NCI-H1694 (cell line): ENCODE measurements around the gene OR3A3.
"Not testable (repeated sequence)": the region's sequence is repeated elsewhere in the genome, so short reads cannot be mapped to it uniquely, and the experiment has no call there.

Experiments used
- DNase-seq: peaks from one replicate; lab custom pipeline; 2025; lab: John Stamatoyannopoulos, UW

The OR3A3 gene

GRCh38 chr17:3411070-3411469 is at the start of gene OR3A3:
Gene OR3A3, plus strand, starts transcription at chr17:3411370.
- DNase-seq: no peak

GRCh38 chr17:3371167-3371566 is 40.0 kb upstream of the OR3A3 start:
- DNase-seq: not testable (repeated sequence)

- DNase-seq: no peak
Observed at GRCh38 chr17:3378321-3378720, 32.8 kb upstream of the OR3A3 start.

DNA sequence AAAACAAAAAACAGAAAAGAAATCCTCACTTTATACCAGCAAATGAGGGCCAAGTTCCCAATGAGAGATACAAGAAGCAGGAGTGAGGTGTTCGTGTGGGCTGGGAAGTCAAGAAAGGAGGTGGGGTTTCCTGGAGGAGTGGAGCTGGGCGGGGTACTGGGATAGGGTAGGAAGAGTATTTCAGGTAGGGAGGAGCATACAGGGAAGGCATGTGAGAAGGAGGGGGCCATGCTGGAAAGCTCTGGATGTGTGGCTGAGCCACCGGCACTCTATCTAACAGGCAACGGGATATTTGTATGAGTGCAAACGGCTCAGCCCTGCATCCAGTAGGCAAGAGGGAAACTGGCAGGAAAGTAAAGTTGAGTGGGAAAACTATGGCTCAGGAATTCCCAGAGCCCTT is 29.2 kb upstream of the OR3A3 start:
- no peak for DNase-seq

DNA sequence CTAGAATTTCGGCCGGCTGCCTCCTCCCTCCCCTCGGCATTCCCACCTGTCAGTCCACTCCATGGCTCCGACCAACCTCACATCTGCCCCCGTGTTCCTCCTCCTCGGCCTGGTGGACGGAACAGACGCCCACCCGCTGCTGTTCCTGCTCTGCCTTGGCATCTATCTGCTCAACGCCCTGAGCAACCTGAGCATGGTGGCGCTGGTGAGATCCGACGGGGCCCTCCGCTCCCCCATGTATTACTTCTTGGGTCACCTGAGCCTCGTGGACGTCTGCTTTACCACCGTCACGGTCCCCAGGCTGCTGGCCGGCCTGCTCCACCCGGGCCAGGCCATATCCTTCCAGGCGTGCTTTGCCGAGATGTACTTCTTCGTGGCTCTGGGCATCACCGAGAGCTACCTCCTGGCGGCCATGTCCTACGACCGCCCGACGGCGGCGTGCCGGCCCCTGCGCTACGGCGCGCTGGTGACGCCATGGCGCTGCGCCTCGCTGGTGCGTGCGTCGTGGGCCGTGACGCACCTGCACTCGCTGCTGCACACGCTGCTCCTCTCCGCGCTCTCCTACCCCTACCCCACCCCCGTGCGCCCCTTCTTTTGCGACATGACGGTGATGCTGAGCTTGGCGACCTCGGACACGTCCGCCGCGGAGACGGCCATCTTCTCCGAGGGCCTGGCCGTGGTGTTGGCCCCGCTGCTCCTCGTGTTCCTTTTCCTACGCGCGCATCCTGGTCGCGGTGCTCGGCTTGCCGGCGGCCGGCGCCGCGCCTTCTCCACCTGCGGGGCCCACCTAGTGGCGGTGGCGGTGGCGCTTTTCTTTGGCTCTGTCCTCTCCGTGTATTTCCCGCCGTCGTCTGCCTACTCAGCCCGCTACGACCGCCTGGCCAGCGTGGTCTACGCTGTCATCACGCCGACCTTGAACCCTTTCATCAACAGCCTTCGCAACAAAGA is 25.0 kb upstream of the OR3A3 start, which contains the start of gene OR3A2:
TSS of gene OR3A2 (minus strand) at position 440 of the 948 bp plus-strand sequence.
- DNase-seq: no peak

DNA sequence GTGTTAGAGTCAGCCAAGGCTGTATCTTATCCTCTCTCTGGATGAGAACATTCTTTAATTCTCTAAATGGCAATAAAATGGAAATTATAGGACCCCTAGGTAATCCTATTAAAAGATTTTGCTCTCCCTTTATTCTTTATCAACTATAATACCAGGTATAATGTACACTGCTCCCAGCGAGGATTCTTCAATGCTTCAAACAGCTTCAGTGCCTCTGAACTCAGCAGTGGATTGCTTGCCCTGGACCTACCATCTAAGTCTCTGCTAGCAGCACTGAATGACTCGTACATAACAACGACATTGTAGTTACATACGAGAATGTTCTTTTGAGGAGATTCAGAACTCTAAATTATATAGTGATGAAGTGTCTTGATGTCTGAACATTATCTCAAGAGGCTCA is 21.4 kb upstream of the OR3A3 start:
- DNase-seq: no peak

GRCh38 chr17:3397801-3398200 is 13.4 kb upstream of the OR3A3 start:
- not testable (repeated sequence) for DNase-seq

- no peak for DNase-seq
Observed at GRCh38 chr17:3398310-3398709, 12.9 kb upstream of the OR3A3 start, which contains the start of gene OR1E1. Gene OR1E1, minus strand, starts transcription at chr17:3398410. Its CDS starts 0 bp downstream, at chr17:3398410.

- peak; percentile 2 for DNase-seq
Observed at GRCh38 chr17:3400055-3400454, 11.1 kb upstream of the OR3A3 start.

GRCh38 chr17:3401786-3402185 is 9.4 kb upstream of the OR3A3 start:
- no peak for DNase-seq

- not testable (repeated sequence) for DNase-seq
Observed at GRCh38 chr17:3403856-3404255, 7.3 kb upstream of the OR3A3 start.

GRCh38 chr17:3412216-3412615 is 1.0 kb downstream of the OR3A3 start:
- DNase-seq: not testable (repeated sequence)

GRCh38 chr17:3415610-3416009 is 4.4 kb downstream of the OR3A3 start:
- no peak for DNase-seq

- DNase-seq: no peak
Observed at GRCh38 chr17:3418222-3418621, 7.1 kb downstream of the OR3A3 start.

DNA sequence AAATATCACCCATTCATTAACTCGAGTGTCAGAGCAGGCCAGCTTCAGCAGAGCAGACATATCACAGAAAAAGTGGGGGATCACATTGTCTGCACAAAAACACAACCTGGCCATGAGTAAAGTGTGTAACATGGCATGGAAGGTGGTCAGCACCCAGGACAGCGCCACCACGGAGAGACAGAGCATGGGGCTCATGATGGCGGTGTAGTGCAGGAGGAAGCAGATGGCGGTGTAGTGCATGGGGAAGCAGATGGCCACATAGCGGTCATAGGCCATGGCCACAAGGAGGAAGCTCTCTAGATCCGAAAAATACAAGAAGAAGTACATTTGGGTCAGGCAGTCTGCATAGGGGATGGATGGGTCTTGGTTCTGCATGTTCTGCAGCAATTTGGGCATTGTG is 22.0 kb downstream of the OR3A3 start:
- not testable (repeated sequence) for DNase-seq

GRCh38 chr17:3433741-3434140 is 22.6 kb downstream of the OR3A3 start, which contains the start of gene OR1E2:
Gene OR1E2, minus strand, starts transcription at chr17:3433841. Its CDS starts 0 bp downstream, at chr17:3433841.
- no peak for DNase-seq

- no peak for DNase-seq
Observed at GRCh38 chr17:3438368-3438767, 27.2 kb downstream of the OR3A3 start.

DNA sequence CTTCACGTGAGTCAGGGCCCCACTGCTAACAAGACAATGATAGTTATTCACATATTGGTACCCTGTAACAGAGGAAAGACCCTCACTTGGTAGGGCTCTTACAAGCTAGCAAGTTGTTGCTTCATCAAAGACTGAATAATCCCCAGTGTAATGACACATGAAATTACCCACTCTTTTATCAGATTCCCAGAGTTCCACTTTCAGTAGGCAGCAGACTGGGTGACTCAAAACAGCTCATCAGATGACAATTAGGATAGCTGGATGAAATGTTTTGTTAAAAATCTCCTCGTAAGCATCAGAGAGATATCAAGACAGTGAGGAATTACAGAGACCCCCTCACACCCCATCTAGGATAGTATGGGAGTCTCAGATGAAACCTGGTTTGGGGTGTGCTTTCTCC is 29.3 kb downstream of the OR3A3 start:
- no peak for DNase-seq

GRCh38 chr17:3447625-3448024 is 36.5 kb downstream of the OR3A3 start:
- DNase-seq: no peak

- no peak for DNase-seq
Observed at GRCh38 chr17:3448059-3448665, 37.0 kb downstream of the OR3A3 start.

DNA sequence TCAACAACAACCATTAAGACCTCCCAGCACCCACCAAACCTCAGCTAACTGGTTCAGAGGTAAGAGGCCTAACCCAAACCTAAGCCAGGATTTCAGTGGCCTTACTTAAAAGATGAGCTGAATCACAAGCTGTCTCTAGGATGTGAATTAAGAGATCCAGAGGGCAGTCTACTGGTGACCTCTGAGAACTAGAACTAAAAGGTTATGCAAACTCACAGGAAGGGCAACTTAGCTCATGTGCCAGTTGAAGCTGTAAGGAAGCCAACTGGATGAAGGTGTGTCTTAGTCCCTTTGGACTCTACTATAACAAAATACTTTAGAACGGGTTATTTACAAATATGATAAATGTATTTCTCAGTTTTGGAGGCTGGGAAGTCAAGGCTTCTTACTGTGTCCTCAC is 55.2 kb downstream of the OR3A3 start:
- DNase-seq: not testable (repeated sequence)

GRCh38 chr17:3469529-3469928 is 58.4 kb downstream of the OR3A3 start:
- no peak for DNase-seq

DNA sequence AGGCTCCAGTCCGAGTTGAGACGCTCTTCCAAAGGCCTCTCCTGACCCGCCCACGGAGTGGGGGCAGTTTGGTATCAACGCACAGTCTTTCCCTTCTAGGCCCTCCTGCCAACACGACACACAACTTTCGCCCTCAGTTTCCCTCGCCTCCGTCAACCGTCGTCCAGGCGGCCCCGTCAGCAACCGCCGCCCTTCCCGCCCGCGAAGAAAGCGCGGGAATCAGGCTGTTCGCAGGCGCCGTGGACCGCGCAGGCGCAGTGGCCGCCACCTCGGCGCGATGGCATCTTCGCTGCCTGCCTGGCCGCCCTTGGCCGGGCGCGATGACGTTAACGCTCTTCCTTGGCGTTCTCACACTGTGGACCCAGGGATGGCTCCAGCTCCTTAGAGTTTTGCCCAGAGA is 60.4 kb downstream of the OR3A3 start, which contains the start of gene SPATA22:
TSS of gene SPATA22 (minus strand) at position 221 of the 400 bp plus-strand sequence. CDS start 2,494 bp downstream, outside the sequence.
- DNase-seq: no peak
